ELF-1 (cell line): ENCODE data around the gene MCL1.

Source experiments
- DNase-seq: peaks from one replicate; pipeline ENCODE4 v3.0.0-alpha.2; 2016; ENCODE audit warnings: low read depth, low spot score

The MCL1 gene

DNA sequence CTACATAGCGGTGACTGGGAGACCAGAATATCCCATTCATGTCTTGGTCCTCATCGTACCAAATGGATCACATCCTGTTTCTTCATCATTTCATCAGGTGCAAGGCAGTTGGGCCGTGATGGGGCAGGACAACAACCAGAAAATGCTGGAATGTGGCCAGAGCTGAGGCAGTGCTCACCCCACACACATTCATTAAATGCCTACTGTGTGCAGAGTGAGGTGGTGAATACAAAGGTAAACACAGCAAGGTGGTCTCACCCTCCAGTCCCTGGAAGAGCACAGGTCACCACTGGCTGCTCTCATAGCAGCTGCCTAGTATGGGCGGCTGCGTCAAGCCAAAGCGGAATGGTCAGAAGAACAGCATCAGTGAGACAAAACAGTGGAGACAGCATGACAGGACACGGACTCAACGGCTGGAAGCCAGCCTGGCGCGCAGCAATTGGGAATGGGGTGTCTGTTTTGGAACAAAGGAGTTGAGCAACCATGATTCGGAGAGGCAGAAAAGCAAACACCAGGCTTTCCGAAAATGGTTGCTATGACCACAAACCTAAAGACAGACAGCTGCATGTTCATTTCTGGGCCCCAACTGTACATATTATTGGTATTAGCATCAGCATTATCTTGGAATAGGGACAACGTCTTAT is 35.8 kb downstream of the MCL1 start:
- no peak for DNase-seq

GRCh38 chr1:150537732-150538684 is 41.4 kb downstream of the MCL1 start:
- peak; percentile 54 for DNase-seq

- no peak for DNase-seq
Observed at GRCh38 chr1:150536836-150537731, 42.3 kb downstream of the MCL1 start.

GRCh38 chr1:150535511-150536287 is 43.7 kb downstream of the MCL1 start:
- DNase-seq: peak; percentile 55

DNA sequence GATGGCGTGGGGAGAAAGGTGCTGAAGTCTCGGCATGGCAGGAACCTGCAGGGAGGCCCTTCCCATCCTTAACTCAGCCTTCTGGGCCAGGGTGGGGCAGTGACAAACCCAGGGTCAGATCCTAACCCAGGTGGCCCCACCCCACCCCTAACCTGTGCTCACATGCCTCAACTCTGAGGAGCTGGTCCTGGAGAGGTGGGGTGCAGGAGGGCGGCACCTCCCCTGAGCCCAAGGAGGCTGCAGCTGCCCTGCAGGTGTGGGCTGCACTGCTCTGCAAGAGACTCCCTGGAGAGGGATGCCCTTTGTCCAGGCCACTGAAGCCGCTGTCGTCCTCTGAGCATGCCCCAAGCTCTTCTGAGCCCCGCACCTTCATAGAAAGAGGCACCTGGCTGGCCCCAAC is 45.4 kb downstream of the MCL1 start:
- DNase-seq: no peak

- DNase-seq: no peak
Observed at GRCh38 chr1:150532860-150533259, 46.5 kb downstream of the MCL1 start.

- no peak for DNase-seq
Observed at GRCh38 chr1:150530491-150531159, 48.8 kb downstream of the MCL1 start.

DNA sequence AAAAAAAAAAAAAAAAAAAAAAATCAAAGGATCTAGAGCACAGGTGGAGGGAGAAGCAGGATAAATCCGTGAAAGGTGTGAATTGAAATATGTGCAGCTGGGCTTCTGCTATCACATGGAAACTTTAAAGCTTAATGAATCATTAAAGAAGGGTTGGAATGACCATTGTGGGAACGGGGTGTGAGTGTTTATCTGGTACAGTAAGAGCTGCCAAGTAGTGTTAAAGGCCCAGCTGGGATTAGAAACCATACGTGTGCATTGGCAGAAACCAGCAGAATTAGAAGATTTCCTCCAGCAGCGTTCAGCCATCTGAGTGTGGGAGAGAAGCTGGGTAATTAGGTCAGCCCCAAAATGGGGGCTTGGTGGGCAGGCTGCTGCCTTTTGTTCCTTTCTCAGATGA is 50.4 kb downstream of the MCL1 start:
- DNase-seq: no peak

DNA sequence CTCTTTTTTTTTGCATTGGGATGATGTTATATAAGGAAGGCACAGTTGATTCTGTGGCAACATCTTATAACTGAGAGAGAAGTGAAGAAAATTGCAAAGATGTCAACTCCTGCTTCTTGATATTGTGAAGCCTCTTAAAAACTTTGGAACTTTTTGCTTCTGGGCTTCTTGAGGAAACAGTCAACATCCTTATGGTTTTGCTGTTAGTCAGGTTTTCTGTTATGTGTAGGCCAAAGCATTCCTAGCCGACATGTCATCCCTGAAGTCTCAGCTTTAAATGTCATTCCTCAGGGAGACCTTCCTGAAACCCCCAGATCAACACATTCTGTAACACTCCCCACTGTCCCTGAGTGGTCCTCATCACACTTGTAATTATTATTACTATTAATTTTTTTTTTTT is 51.2 kb downstream of the MCL1 start:
- no peak for DNase-seq

DNA sequence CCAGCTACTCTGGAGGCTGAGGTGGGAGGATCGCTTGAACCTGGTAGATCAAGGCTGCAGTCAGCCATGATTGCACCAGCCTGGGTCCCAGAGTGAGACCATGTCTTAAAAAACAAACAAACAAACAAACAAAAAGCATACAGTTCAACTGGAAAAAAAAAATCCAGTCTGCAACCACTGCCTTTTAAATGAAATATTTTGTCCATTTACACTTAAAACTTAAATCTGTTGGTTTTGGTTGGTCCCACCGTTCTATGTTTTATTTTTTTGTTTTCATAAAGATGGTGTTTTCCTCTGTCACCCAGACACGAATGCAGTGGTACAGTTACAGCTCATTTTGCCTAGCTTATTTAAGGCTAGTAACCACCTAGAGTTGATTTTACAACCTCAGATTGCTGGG is 54.1 kb downstream of the MCL1 start:
- no peak for DNase-seq
